Osteoblast (primary cell): Measurements from ENCODE around the gene CTNNA2. TPM values are rescaled to one million over a fixed set of nuclear protein-coding genes. Genes with fewer than 3 reads are reported as not detected.

ENCODE experiments used
- DNase-seq: peaks from one replicate; pipeline ENCODE4 v3.0.0; 2011; ENCODE audit warnings: low spot score, mixed read lengths; ENCODE audit not compliant: insufficient read length; ENCODE audit errors: missing footprints
- H2AFZ ChIP-seq: 2 replicates; pipeline ENCODE4 v1.6.0; 2011; ENCODE audit warnings: mild to moderate bottlenecking, low read length
- H3K27ac ChIP-seq: 2 replicates; pipeline ENCODE4 v1.5.1; 2011; ENCODE audit warnings: mild to moderate bottlenecking, low read depth, low read length, moderate library complexity
- H3K27me3 ChIP-seq: 2 replicates; pipeline ENCODE4 v1.6.0; 2012; ENCODE audit warnings: mild to moderate bottlenecking, control low read depth, inconsistent platforms, low read length, moderate library complexity; ENCODE audit not compliant: insufficient read depth
- H3K36me3 ChIP-seq: 2 replicates; pipeline ENCODE4 v1.5.1; 2011; ENCODE audit warnings: mild to moderate bottlenecking, low read length, control low read depth, moderate library complexity; ENCODE audit not compliant: insufficient read depth
- H3K4me1 ChIP-seq: 2 replicates; pipeline ENCODE4 v1.5.1; 2011; ENCODE audit warnings: mild to moderate bottlenecking, low read length, control low read depth, moderate library complexity; ENCODE audit not compliant: insufficient read depth
- H3K4me2 ChIP-seq: 2 replicates; pipeline ENCODE4 v1.6.0; 2011; ENCODE audit warnings: mild to moderate bottlenecking, low read length; ENCODE audit not compliant: insufficient read depth
- H3K4me3 ChIP-seq: fragments of 200-600 bp; sonication (generic); 3 replicates; pipeline ENCODE4 v1.5.1; 2012; ENCODE audit warnings: mild to moderate bottlenecking, low read length, inconsistent platforms; ENCODE audit not compliant: insufficient read depth
- H3K79me2 ChIP-seq: 2 replicates; pipeline ENCODE4 v1.6.0; 2012; ENCODE audit warnings: mild to moderate bottlenecking, low read length, control low read depth, inconsistent platforms; ENCODE audit not compliant: insufficient read depth
- H3K9me3 ChIP-seq: 2 replicates; pipeline ENCODE4 v1.5.1; 2011; ENCODE audit warnings: low read depth, low read length, control low read depth
- H4K20me1 ChIP-seq: 2 replicates; pipeline ENCODE4 v1.6.0; 2012; ENCODE audit warnings: mild to moderate bottlenecking, low read length, control low read depth; ENCODE audit not compliant: insufficient read depth
- total RNA-seq: library from RNA; depleted of rRNA; stranded (reverse); fragments of >200 nt; gene quantifications from 2 replicates; pipeline ENCODE4 v1.2.3, GENCODE V29; 2012
- TF ChIP-seq, protein P1 (sequence below): IDR thresholded peaks from 2 replicates; pipeline ENCODE4 v1.5.1; 2011; ENCODE audit warnings: mild to moderate bottlenecking, low read depth, low read length, moderate library complexity; ENCODE audit errors: extremely low read depth

CTNNA2 gene
- total RNA-seq, 1 donor = not detected

DNA sequence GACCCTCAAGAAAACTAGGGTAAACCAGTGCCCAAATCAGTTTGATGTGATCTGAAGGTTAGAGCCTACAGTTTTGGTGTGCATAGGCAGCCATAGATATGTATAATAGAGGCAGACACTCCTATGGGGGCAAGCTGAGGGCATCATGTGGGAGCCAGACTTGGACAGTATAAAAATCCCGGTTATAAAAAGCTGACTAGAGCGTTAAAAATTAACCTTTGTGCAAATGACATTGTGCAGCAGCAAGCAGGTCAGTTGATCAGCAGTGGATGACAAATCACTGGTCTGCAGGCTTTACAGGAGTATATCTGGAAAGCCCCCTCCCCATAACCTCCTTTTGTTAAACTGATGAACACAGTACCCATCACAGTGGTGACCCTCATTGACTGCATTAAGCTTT is 107.8 kb downstream of the CTNNA2 start:
- Histone ChIP-seq H3K9me3 (no peaks in the 10 kb centered on the region), H3K4me1 (peaks cover 14% of the 10 kb centered on the region), H3K4me3 (no peak overlapping the region), H3K4me2 (no peak overlapping the region), H3K27ac (no peak overlapping the region), H4K20me1 (no peaks in the 10 kb centered on the region), H3K36me3 (no peaks in the 10 kb centered on the region), H3K79me2 (no peaks in the 10 kb centered on the region), H3K27me3 (no peaks in the 10 kb centered on the region), H2AFZ (no peak overlapping the region)
- TF ChIP-seq, protein P1, sequence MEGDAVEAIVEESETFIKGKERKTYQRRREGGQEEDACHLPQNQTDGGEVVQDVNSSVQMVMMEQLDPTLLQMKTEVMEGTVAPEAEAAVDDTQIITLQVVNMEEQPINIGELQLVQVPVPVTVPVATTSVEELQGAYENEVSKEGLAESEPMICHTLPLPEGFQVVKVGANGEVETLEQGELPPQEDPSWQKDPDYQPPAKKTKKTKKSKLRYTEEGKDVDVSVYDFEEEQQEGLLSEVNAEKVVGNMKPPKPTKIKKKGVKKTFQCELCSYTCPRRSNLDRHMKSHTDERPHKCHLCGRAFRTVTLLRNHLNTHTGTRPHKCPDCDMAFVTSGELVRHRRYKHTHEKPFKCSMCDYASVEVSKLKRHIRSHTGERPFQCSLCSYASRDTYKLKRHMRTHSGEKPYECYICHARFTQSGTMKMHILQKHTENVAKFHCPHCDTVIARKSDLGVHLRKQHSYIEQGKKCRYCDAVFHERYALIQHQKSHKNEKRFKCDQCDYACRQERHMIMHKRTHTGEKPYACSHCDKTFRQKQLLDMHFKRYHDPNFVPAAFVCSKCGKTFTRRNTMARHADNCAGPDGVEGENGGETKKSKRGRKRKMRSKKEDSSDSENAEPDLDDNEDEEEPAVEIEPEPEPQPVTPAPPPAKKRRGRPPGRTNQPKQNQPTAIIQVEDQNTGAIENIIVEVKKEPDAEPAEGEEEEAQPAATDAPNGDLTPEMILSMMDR = no peak
- DNase-seq = no peak

DNA sequence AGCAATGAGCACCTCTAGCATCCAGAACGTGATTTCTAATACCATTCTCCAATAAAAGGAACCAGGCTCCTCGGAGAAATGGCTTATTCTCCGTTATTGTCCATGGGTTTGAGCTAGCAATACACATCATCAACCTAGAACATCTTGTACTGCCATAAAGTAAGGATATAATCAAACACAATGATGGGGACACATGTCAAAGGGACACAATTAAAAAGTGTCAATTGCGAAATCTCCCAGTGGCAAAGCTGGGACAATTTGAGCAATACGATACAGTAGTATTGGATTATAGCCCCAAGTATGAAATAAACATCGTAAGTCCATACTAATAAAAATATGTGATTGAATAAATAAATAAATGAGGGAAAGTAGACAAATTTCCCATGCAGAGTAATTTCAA is 108.4 kb downstream of the CTNNA2 start:
- Histone ChIP-seq H3K27ac (no peak overlapping the region), H3K4me1 (peaks cover 14% of the 10 kb centered on the region), H3K9me3 (no peaks in the 10 kb centered on the region), H3K79me2 (no peaks in the 10 kb centered on the region), H3K4me2 (no peak overlapping the region), H3K4me3 (no peak overlapping the region), H2AFZ (no peak overlapping the region), H3K36me3 (no peaks in the 10 kb centered on the region), H4K20me1 (no peaks in the 10 kb centered on the region), H3K27me3 (no peaks in the 10 kb centered on the region)
- TF ChIP-seq, protein P1 = no peak
- no peak for DNase-seq

DNA sequence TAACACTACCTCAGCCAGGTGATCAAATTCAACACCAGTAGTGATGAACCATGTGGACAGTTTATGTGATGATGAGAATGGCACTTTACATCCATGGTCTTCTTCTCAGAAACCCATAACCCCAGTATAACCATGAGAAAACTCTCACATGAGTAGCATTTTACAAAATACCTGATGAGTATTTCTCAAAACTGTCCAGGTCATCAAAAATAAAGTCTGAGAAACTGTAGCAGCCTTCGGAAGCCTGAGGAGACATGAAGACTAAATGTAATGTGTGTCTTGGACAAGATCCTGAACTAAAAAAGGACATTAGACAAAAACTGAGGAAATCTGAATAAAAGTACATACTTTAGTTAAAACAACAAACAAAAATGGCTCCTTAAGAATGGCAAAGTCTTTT is 108.9 kb downstream of the CTNNA2 start:
- no peaks in the 10 kb centered on the region for H3K27me3 ChIP-seq
- H2AFZ ChIP-seq = no peak overlapping the region
- peaks cover 14% of the 10 kb centered on the region for H3K4me1 ChIP-seq

DNA sequence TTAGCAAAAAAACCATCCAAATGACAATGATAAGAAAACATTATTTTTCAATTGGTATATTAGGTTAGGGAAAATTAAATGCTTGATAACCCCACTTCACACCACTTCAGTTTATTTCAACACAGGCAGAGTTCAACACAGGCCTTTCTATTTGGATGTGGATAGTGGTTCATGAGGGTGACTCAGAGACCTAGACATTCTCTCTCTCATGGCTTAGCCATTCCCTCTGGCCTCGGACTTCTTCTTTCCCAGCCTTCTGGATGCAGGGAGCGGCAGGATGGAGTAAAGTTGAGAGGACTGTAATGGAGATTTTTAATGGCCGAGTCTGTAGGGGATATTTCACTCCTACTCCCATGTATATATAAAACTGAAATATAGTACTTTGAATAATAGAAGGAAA is 109.7 kb downstream of the CTNNA2 start:
- H3K9me3 ChIP-seq = no peaks in the 10 kb centered on the region
- H2AFZ ChIP-seq = no peak overlapping the region
- H4K20me1 ChIP-seq = no peaks in the 10 kb centered on the region
- H3K36me3 ChIP-seq = no peaks in the 10 kb centered on the region
- H3K79me2 ChIP-seq = no peaks in the 10 kb centered on the region
- no peak overlapping the region for H3K4me3 ChIP-seq
- TF ChIP-seq, protein P1 = no peak
- peaks cover 14% of the 10 kb centered on the region for H3K4me1 ChIP-seq
- peak; percentile 56 for DNase-seq
- no peaks in the 10 kb centered on the region for H3K27me3 ChIP-seq
- peak overlapping the region; percentile 74 for H3K27ac ChIP-seq
- no peak overlapping the region for H3K4me2 ChIP-seq

More for the DNA sequence above, 108.9 kb downstream of the CTNNA2 start:
- no peaks in the 10 kb centered on the region for H3K79me2 ChIP-seq
- H3K4me2 ChIP-seq = no peak overlapping the region
- no peak for DNase-seq
- no peak overlapping the region for H3K4me3 ChIP-seq
- TF ChIP-seq, protein P1 = no peak
- no peaks in the 10 kb centered on the region for H3K36me3 ChIP-seq
- no peaks in the 10 kb centered on the region for H4K20me1 ChIP-seq
- no peak overlapping the region for H3K27ac ChIP-seq
- H3K9me3 ChIP-seq = no peaks in the 10 kb centered on the region
